ENCODE data around the gene CD7. TPM values are rescaled to one million over a fixed set of nuclear protein-coding genes. Genes with fewer than 3 reads are reported as not detected.

The CD7 gene
- total and polyA plus RNA-seq, 9 of the 15 experiments (the other 6 are each of a cell fraction or from before 2014, with no cell fraction given), result 0.21 to 0.35 TPM; not detected in 7

DNA sequence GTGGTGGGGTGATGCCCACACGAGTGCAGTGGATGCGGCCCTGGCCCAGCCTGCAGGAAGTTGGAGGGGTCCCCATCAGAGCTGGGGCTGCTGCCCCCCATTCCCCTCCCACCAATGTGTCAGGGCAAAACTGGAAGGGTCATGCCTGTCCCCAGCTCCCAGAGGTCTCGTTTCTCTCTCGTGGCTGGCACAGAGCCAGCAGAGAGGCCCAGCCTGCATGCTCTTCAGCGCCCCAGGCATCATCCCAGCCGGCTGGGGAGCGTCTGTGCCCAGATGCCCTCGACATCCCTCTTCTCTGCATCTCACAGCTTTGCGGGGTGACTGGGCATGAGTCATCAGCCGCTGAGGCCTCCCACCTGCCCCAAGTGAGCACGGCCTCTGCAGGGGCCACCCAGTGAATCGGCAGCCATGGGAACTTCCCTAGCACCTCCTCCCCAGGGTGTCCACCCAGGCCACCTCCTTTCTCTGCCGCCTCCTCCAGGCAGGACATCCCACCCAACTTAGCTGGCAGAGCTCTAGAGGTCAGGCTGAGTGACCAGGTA lies 34.1 kb downstream of the CD7 start (continued):
- TF ChIP-seq, protein P1, sequence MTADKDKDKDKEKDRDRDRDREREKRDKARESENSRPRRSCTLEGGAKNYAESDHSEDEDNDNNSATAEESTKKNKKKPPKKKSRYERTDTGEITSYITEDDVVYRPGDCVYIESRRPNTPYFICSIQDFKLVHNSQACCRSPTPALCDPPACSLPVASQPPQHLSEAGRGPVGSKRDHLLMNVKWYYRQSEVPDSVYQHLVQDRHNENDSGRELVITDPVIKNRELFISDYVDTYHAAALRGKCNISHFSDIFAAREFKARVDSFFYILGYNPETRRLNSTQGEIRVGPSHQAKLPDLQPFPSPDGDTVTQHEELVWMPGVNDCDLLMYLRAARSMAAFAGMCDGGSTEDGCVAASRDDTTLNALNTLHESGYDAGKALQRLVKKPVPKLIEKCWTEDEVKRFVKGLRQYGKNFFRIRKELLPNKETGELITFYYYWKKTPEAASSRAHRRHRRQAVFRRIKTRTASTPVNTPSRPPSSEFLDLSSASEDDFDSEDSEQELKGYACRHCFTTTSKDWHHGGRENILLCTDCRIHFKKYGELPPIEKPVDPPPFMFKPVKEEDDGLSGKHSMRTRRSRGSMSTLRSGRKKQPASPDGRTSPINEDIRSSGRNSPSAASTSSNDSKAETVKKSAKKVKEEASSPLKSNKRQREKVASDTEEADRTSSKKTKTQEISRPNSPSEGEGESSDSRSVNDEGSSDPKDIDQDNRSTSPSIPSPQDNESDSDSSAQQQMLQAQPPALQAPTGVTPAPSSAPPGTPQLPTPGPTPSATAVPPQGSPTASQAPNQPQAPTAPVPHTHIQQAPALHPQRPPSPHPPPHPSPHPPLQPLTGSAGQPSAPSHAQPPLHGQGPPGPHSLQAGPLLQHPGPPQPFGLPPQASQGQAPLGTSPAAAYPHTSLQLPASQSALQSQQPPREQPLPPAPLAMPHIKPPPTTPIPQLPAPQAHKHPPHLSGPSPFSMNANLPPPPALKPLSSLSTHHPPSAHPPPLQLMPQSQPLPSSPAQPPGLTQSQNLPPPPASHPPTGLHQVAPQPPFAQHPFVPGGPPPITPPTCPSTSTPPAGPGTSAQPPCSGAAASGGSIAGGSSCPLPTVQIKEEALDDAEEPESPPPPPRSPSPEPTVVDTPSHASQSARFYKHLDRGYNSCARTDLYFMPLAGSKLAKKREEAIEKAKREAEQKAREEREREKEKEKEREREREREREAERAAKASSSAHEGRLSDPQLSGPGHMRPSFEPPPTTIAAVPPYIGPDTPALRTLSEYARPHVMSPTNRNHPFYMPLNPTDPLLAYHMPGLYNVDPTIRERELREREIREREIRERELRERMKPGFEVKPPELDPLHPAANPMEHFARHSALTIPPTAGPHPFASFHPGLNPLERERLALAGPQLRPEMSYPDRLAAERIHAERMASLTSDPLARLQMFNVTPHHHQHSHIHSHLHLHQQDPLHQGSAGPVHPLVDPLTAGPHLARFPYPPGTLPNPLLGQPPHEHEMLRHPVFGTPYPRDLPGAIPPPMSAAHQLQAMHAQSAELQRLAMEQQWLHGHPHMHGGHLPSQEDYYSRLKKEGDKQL (CRISPR knock-in tag; IDR thresholded peaks at IDR 0.05; ENCODE audit: borderline replicate concordance), result no peak
- TF ChIP-seq XRCC5 (IDR thresholded peaks at IDR 0.05; ENCODE audit: low read depth, low read length), result no peak
- TF ChIP-seq ZNF583 (CRISPR knock-in tag; IDR thresholded peaks at IDR 0.05), result no peak
- no peak for TF ChIP-seq SMARCA4 (IDR thresholded peaks at IDR 0.05)
- TF ChIP-seq NR4A1 (CRISPR knock-in tag; IDR thresholded peaks at IDR 0.05), result no peak
- TF ChIP-seq NR4A1 (tag; IDR thresholded peaks at IDR 0.05), result 0 out of 2 replicates have a peak, but pooled peaks have one; percentile 41
- no peak for TF ChIP-seq CBX1 (IDR thresholded peaks at IDR 0.05; ENCODE audit: low read depth)
- no peak for TF ChIP-seq BRCA1 (IDR thresholded peaks at IDR 0.05)
- no peak for TF ChIP-seq BRCA1 (CRISPR knock-in tag; IDR thresholded peaks at IDR 0.05)
- no peak for TF ChIP-seq ZNF695 (CRISPR knock-in tag; IDR thresholded peaks at IDR 0.05)
- no peak for TF ChIP-seq ZBTB8A (IDR thresholded peaks at IDR 0.05; ENCODE audit: partially characterized antibody)
- no peak for TF ChIP-seq TEAD1 (CRISPR knock-in tag; IDR thresholded peaks at IDR 0.05)
- TF ChIP-seq ZKSCAN3 (CRISPR knock-in tag; IDR thresholded peaks at IDR 0.05), result no peak
- peak; percentile 67 for TF ChIP-seq DPF2 (IDR thresholded peaks at IDR 0.05)
- no peak for TF ChIP-seq PCBP2 (IDR thresholded peaks at IDR 0.05; ENCODE audit: low read depth, low read length, poor library complexity, severe bottlenecking)
- no peak for TF ChIP-seq CHCHD3 (CRISPR knock-in tag; IDR thresholded peaks at IDR 0.05)
- no peak for TF ChIP-seq ZNF124 (CRISPR knock-in tag; IDR thresholded peaks at IDR 0.05)
- peak; percentile 71 for TF ChIP-seq FOSL1 (tag; conservative IDR thresholded peaks at IDR 0.05)
- TF ChIP-seq ZNF77 (CRISPR knock-in tag; IDR thresholded peaks at IDR 0.05), result no peak
- TF ChIP-seq SREBF1 (IDR thresholded peaks at IDR 0.05; ENCODE audit: borderline replicate concordance, low read depth, low read length), result no peak
- TF ChIP-seq, protein P2, sequence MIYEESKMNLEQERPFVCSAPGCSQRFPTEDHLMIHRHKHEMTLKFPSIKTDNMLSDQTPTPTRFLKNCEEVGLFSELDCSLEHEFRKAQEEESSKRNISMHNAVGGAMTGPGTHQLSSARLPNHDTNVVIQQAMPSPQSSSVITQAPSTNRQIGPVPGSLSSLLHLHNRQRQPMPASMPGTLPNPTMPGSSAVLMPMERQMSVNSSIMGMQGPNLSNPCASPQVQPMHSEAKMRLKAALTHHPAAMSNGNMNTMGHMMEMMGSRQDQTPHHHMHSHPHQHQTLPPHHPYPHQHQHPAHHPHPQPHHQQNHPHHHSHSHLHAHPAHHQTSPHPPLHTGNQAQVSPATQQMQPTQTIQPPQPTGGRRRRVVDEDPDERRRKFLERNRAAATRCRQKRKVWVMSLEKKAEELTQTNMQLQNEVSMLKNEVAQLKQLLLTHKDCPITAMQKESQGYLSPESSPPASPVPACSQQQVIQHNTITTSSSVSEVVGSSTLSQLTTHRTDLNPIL (CRISPR knock-in tag; IDR thresholded peaks at IDR 0.05), result no peak
- TF ChIP-seq, protein P3, sequence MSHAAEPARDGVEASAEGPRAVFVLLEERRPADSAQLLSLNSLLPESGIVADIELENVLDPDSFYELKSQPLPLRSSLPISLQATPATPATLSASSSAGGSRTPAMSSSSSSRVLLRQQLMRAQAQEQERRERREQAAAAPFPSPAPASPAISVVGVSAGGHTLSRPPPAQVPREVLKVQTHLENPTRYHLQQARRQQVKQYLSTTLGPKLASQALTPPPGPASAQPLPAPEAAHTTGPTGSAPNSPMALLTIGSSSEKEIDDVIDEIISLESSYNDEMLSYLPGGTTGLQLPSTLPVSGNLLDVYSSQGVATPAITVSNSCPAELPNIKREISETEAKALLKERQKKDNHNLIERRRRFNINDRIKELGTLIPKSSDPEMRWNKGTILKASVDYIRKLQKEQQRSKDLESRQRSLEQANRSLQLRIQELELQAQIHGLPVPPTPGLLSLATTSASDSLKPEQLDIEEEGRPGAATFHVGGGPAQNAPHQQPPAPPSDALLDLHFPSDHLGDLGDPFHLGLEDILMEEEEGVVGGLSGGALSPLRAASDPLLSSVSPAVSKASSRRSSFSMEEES (CRISPR knock-in tag; IDR thresholded peaks at IDR 0.05), result no peak
- no peak for TF ChIP-seq YBX1 (IDR thresholded peaks at IDR 0.05)
- no peak for TF ChIP-seq TGIF2 (CRISPR knock-in tag; IDR thresholded peaks at IDR 0.05)

Data from K562 (cell line).